ENCODE data around the gene WDFY4. TPM values are rescaled to one million over a fixed set of nuclear protein-coding genes. Genes with fewer than 3 reads are reported as not detected.

WDFY4 gene
- total and polyA plus RNA-seq, 4 donors: 0.57 to 7.1 (median 2.0) TPM

- H3K9me3 ChIP-seq (ENCODE audit: control insufficient read depth in 4 of 4, low read length in 3 of 4): no peaks in the 10 kb centered on the region
- H3K4me1 ChIP-seq (ENCODE audit: control insufficient read depth in 4 of 4, insufficient read depth in 4 of 4, low read length in 3 of 4): no peaks in the 10 kb centered on the region
- no peaks in the 10 kb centered on the region for H3K27me3 ChIP-seq (ENCODE audit: control insufficient read depth in 4 of 4, insufficient read depth in 4 of 4, low read length in 3 of 4)
- no peak overlapping the region for H3K9ac ChIP-seq (ENCODE audit: low read depth in 1 of 2, low read length in 2 of 2)
- no peak overlapping the region for H3K27ac ChIP-seq (ENCODE audit: low read depth in 1 of 2, low read length in 2 of 2)
- no peak for TF ChIP-seq HNF4A (conservative IDR thresholded peaks at IDR 0.05)
- no peak for TF ChIP-seq MAX (IDR thresholded peaks at IDR 0.05)
- no peak for TF ChIP-seq CTCF (IDR thresholded peaks at IDR 0.05; ENCODE audit: low read depth, low read length, missing input control)
- TF ChIP-seq YY1 (IDR thresholded peaks at IDR 0.05): no peak
- no peak for TF ChIP-seq TAF1 (conservative IDR thresholded peaks at IDR 0.05)
- no peak for TF ChIP-seq RXRA (IDR thresholded peaks at IDR 0.05)
- TF ChIP-seq FOXA2 (IDR thresholded peaks at IDR 0.05): no peak
- no peak for TF ChIP-seq NR2F2 (IDR thresholded peaks at IDR 0.05)
- TF ChIP-seq REST (IDR thresholded peaks at IDR 0.05): no peak
- no peak for TF ChIP-seq RAD21 (IDR thresholded peaks at IDR 0.05)
- TF ChIP-seq JUND (IDR thresholded peaks at IDR 0.05): no peak
- no peak overlapping the region for H3K4me3 ChIP-seq (ENCODE audit: low read depth in 1 of 3, low read length in 3 of 3)
- no peaks in the 10 kb centered on the region for H3K36me3 ChIP-seq (ENCODE audit: control insufficient read depth in 4 of 4, insufficient read depth in 3 of 4, low read depth in 1 of 4, low read length in 3 of 4)
- DNase-seq (ENCODE audit: low spot score): no peak
- 85% methylated on average over 4 of the region's 4 CpGs for WGBS
Observed at GRCh38 chr10:48771234-48771633, 86.6 kb downstream of the WDFY4 start.

- Histone ChIP-seq H3K9me3 (ENCODE audit: control insufficient read depth in 4 of 4, low read length in 3 of 4) (no peaks in the 10 kb centered on the region), H3K4me1 (ENCODE audit: control insufficient read depth in 4 of 4, insufficient read depth in 4 of 4, low read length in 3 of 4) (no peaks in the 10 kb centered on the region), H3K27me3 (ENCODE audit: control insufficient read depth in 4 of 4, insufficient read depth in 4 of 4, low read length in 3 of 4) (no peaks in the 10 kb centered on the region), H3K27ac (ENCODE audit: low read depth in 1 of 2, low read length in 2 of 2) (no peak overlapping the region), H3K4me3 (ENCODE audit: low read depth in 1 of 3, low read length in 3 of 3) (no peak overlapping the region), H3K36me3 (ENCODE audit: control insufficient read depth in 4 of 4, insufficient read depth in 3 of 4, low read depth in 1 of 4, low read length in 3 of 4) (no peaks in the 10 kb centered on the region), H3K9ac (ENCODE audit: low read depth in 1 of 2, low read length in 2 of 2) (no peak overlapping the region)
- WGBS: 79% methylated on average over 10 of the region's 10 CpGs
- DNase-seq (ENCODE audit: low spot score): no peak
- no peak for TF ChIP-seq FOXA2 (IDR thresholded peaks at IDR 0.05)
- no peak for TF ChIP-seq NR2F2 (IDR thresholded peaks at IDR 0.05)
- TF ChIP-seq SP1 (IDR thresholded peaks at IDR 0.05): no peak
- no peak for TF ChIP-seq JUND (IDR thresholded peaks at IDR 0.05)
- no peak for TF ChIP-seq GABPA (IDR thresholded peaks at IDR 0.05 in 1 of 2, conservative IDR thresholded peaks at IDR 0.05 in 1 of 2)
- no peak for TF ChIP-seq HNF4G (IDR thresholded peaks at IDR 0.05)
- no peak for TF ChIP-seq MAX (IDR thresholded peaks at IDR 0.05)
- TF ChIP-seq RAD21 (IDR thresholded peaks at IDR 0.05): no peak
- TF ChIP-seq CTCF (IDR thresholded peaks at IDR 0.05; ENCODE audit: low read depth, low read length, missing input control): no peak
- no peak for TF ChIP-seq REST (IDR thresholded peaks at IDR 0.05)
- no peak for TF ChIP-seq YY1 (IDR thresholded peaks at IDR 0.05)
- TF ChIP-seq FOXA1 (IDR thresholded peaks at IDR 0.05): no peak
- TF ChIP-seq ATF3 (IDR thresholded peaks at IDR 0.05): no peak
Observed at GRCh38 chr10:48772059-48772458, 87.4 kb downstream of the WDFY4 start.

All from liver (tissue), 9 donors.